ENCODE data around the gene ESYT2.

The ESYT2 gene

GRCh38 chr7:158861936-158862704 lies 32.8 kb upstream of the ESYT2 start:
- Mint-ChIP-seq H3K4me3 (peak overlapping the region; percentile 85), H3K9me3 (no peaks in the 10 kb centered on the region), H3K27ac (no peak overlapping the region), H3K36me3 (ENCODE audit: low read depth) (peaks cover 5% of the 10 kb centered on the region), H3K4me1 (ENCODE audit: low read depth) (peaks cover 40% of the 10 kb centered on the region), H3K27me3 (ENCODE audit: low read depth) (no peaks in the 10 kb centered on the region)
- no peak for DNase-seq (ENCODE audit: low spot score)

GRCh38 chr7:158861004-158861787 lies 31.9 kb upstream of the ESYT2 start:
- Mint-ChIP-seq H3K9me3 (no peaks in the 10 kb centered on the region), H3K4me3 (no peak overlapping the region), H3K27me3 (ENCODE audit: low read depth) (no peaks in the 10 kb centered on the region), H3K27ac (no peak overlapping the region), H3K36me3 (ENCODE audit: low read depth) (peaks cover 5% of the 10 kb centered on the region), H3K4me1 (ENCODE audit: low read depth) (peaks cover 42% of the 10 kb centered on the region)
- no peak for DNase-seq (ENCODE audit: low spot score)

- Mint-ChIP-seq H3K36me3 (ENCODE audit: low read depth) (peaks cover 5% of the 10 kb centered on the region), H3K4me1 (ENCODE audit: low read depth) (peaks cover 42% of the 10 kb centered on the region), H3K27me3 (ENCODE audit: low read depth) (no peaks in the 10 kb centered on the region), H3K4me3 (no peak overlapping the region), H3K9me3 (no peaks in the 10 kb centered on the region), H3K27ac (no peak overlapping the region)
- no peak for DNase-seq (ENCODE audit: low spot score)
These were observed 31.1 kb upstream of the ESYT2 start for GRCh38 chr7:158860394-158860793.

- Mint-ChIP-seq H3K36me3 (ENCODE audit: low read depth) (peaks cover 2% of the 10 kb centered on the region), H3K4me1 (ENCODE audit: low read depth) (peaks cover 28% of the 10 kb centered on the region), H3K4me3 (peak overlapping the region; percentile 82), H3K27me3 (ENCODE audit: low read depth) (no peaks in the 10 kb centered on the region), H3K27ac (peak overlapping the region; percentile 86), H3K9me3 (no peaks in the 10 kb centered on the region)
- no peak for DNase-seq (ENCODE audit: low spot score)
These were observed 29.5 kb upstream of the ESYT2 start for GRCh38 chr7:158858592-158859503.

- no peak for DNase-seq (ENCODE audit: low spot score)
- Mint-ChIP-seq H3K4me1 (ENCODE audit: low read depth) (peaks cover 22% of the 10 kb centered on the region), H3K27ac (no peak overlapping the region), H3K36me3 (ENCODE audit: low read depth) (peaks cover 2% of the 10 kb centered on the region), H3K9me3 (no peaks in the 10 kb centered on the region), H3K27me3 (ENCODE audit: low read depth) (no peaks in the 10 kb centered on the region), H3K4me3 (peak overlapping the region; percentile 99)
These were observed 27.8 kb upstream of the ESYT2 start for GRCh38 chr7:158856883-158857668.

- no peak overlapping the region for H3K27ac Mint-ChIP-seq
- peaks cover 18% of the 10 kb centered on the region for H3K4me1 Mint-ChIP-seq (ENCODE audit: low read depth)
- H3K36me3 Mint-ChIP-seq (ENCODE audit: low read depth) = peaks cover 2% of the 10 kb centered on the region
- H3K9me3 Mint-ChIP-seq = no peaks in the 10 kb centered on the region
- peak overlapping the region; percentile 58 for H3K4me3 Mint-ChIP-seq
- no peaks in the 10 kb centered on the region for H3K27me3 Mint-ChIP-seq (ENCODE audit: low read depth)
- no peak for DNase-seq (ENCODE audit: low spot score)
These were observed 25.4 kb upstream of the ESYT2 start for GRCh38 chr7:158854681-158855081.

- no peak for DNase-seq (ENCODE audit: low spot score)
- peaks cover 17% of the 10 kb centered on the region for H3K4me1 Mint-ChIP-seq (ENCODE audit: low read depth)
- peaks cover 4% of the 10 kb centered on the region for H3K9me3 Mint-ChIP-seq
- H3K36me3 Mint-ChIP-seq (ENCODE audit: low read depth) = peaks cover 8% of the 10 kb centered on the region
- H3K4me3 Mint-ChIP-seq = no peak overlapping the region
- H3K27me3 Mint-ChIP-seq (ENCODE audit: low read depth) = no peaks in the 10 kb centered on the region
- no peak overlapping the region for H3K27ac Mint-ChIP-seq
These were observed 21.3 kb upstream of the ESYT2 start for GRCh38 chr7:158850545-158851102.

GRCh38 chr7:158849768-158850544 lies 20.6 kb upstream of the ESYT2 start:
- Mint-ChIP-seq H3K27ac (no peak overlapping the region), H3K9me3 (peaks cover 4% of the 10 kb centered on the region), H3K27me3 (ENCODE audit: low read depth) (no peaks in the 10 kb centered on the region), H3K4me1 (ENCODE audit: low read depth) (peaks cover 17% of the 10 kb centered on the region), H3K36me3 (ENCODE audit: low read depth) (peaks cover 8% of the 10 kb centered on the region), H3K4me3 (no peak overlapping the region)
- DNase-seq (ENCODE audit: low spot score) = no peak

GRCh38 chr7:158849442-158849767 lies 20.1 kb upstream of the ESYT2 start:
- Mint-ChIP-seq H3K4me1 (ENCODE audit: low read depth) (peaks cover 20% of the 10 kb centered on the region), H3K27me3 (ENCODE audit: low read depth) (no peaks in the 10 kb centered on the region), H3K27ac (no peak overlapping the region), H3K4me3 (no peak overlapping the region), H3K9me3 (peaks cover 4% of the 10 kb centered on the region), H3K36me3 (ENCODE audit: low read depth) (peaks cover 8% of the 10 kb centered on the region)
- DNase-seq (ENCODE audit: low spot score) = no peak

- H3K4me3 Mint-ChIP-seq = peak overlapping the region; percentile 74
- H3K4me1 Mint-ChIP-seq (ENCODE audit: low read depth) = peaks cover 25% of the 10 kb centered on the region
- no peak for DNase-seq (ENCODE audit: low spot score)
- H3K36me3 Mint-ChIP-seq (ENCODE audit: low read depth) = peaks cover 8% of the 10 kb centered on the region
- H3K9me3 Mint-ChIP-seq = peaks cover 4% of the 10 kb centered on the region
- H3K27me3 Mint-ChIP-seq (ENCODE audit: low read depth) = peaks cover 4% of the 10 kb centered on the region
- peak overlapping the region; percentile 91 for H3K27ac Mint-ChIP-seq
These were observed 18.1 kb upstream of the ESYT2 start for GRCh38 chr7:158847451-158847866.

GRCh38 chr7:158846304-158846703 lies 17.0 kb upstream of the ESYT2 start:
- H3K27ac Mint-ChIP-seq = no peak overlapping the region
- peaks cover 32% of the 10 kb centered on the region for H3K4me1 Mint-ChIP-seq (ENCODE audit: low read depth)
- H3K27me3 Mint-ChIP-seq (ENCODE audit: low read depth) = peaks cover 4% of the 10 kb centered on the region
- no peak for DNase-seq (ENCODE audit: low spot score)
- H3K36me3 Mint-ChIP-seq (ENCODE audit: low read depth) = peaks cover 8% of the 10 kb centered on the region
- H3K4me3 Mint-ChIP-seq = no peak overlapping the region
- peaks cover 4% of the 10 kb centered on the region for H3K9me3 Mint-ChIP-seq

- Mint-ChIP-seq H3K4me3 (no peak overlapping the region), H3K9me3 (peaks cover 4% of the 10 kb centered on the region), H3K27ac (no peak overlapping the region), H3K4me1 (ENCODE audit: low read depth) (peaks cover 27% of the 10 kb centered on the region), H3K27me3 (ENCODE audit: low read depth) (peaks cover 4% of the 10 kb centered on the region), H3K36me3 (ENCODE audit: low read depth) (peaks cover 6% of the 10 kb centered on the region)
- DNase-seq (ENCODE audit: low spot score) = no peak
These were observed 14.5 kb upstream of the ESYT2 start for GRCh38 chr7:158843771-158844170.

All from T-helper 2 cell treated with Interferon-gamma antibody and Interleukin-4, amounts not matched to agents 5 μg/mL and 100 μg/mL, for 36 hours (primary cell).